Esophagus squamous epithelium (tissue), 5 donors: ENCODE results near the gene C1GALT1C1L. TPM values are rescaled to one million over a fixed set of nuclear protein-coding genes. Genes with fewer than 3 reads are reported as not detected.
"Not testable (repeated sequence)": the region's sequence is repeated elsewhere in the genome, so short reads cannot be mapped to it uniquely, and the experiment has no call there.

Experiments used
- DNase-seq: peaks from one replicate; lab custom pipeline; 2025; lab: John Stamatoyannopoulos, UW
- H3K27ac ChIP-seq, 4 donors: fragments of 200-600 bp; sonication (generic); one replicate each; pipeline ENCODE4 v1.5.1; 2016 to 2019; ENCODE audit warnings: mild to moderate bottlenecking in 1 of 4
- H3K27me3 ChIP-seq, 4 donors: fragments of 200-600 bp; sonication (generic); 1 replicate in 3 of 4; 2 replicates in 1 of 4; pipeline versions ENCODE4 v1.5.1 to v1.6.0; 2017 to 2021; ENCODE audit warnings: antibody characterized with exemption in 1 of 4
- H3K36me3 ChIP-seq, 3 donors: fragments of 200-600 bp; sonication (generic); one replicate each; pipeline ENCODE4 v1.5.1; 2016 to 2019
- H3K4me1 ChIP-seq, 3 donors: fragments of 200-600 bp; sonication (generic); one replicate each; pipeline ENCODE4 v1.5.1; 2017 to 2019
- H3K4me3 ChIP-seq, 4 donors: fragments of 200-600 bp; sonication (generic); 1 replicate in 3 of 4; 2 replicates in 1 of 4; pipeline ENCODE4 v1.5.1; 2016 to 2019; ENCODE audit warnings: mild to moderate bottlenecking in 2 of 4, moderate library complexity in 1 of 4
- H3K9me3 ChIP-seq, 3 donors: fragments of 200-600 bp; sonication (generic); one replicate each; pipeline ENCODE4 v1.5.1; 2016 to 2019
- CTCF ChIP-seq, 6 experiments: fragments of 450-650 bp in 4 of 6; fragments of 200-600 bp in 2 of 6; sonication (generic) in 2 of 6; IDR thresholded peaks; one replicate each; pipeline ENCODE4 v1.5.1; 2016 to 2019; ENCODE audit warnings: antibody characterized with exemption in 6 of 6, mild to moderate bottlenecking in 4 of 6, moderate library complexity in 4 of 6
- POLR2A ChIP-seq, 4 donors: fragments of 450-650 bp; IDR thresholded peaks; one replicate each; pipeline ENCODE4 v1.6.1; 2017; ENCODE audit warnings: antibody characterized with exemption in 4 of 4, mild to moderate bottlenecking in 4 of 4, moderate library complexity in 3 of 4
- WGBS, 2 donors: methylation state at CpG; one replicate each; pipeline ENCODE4 v1.1.5; 2018; 5-methylcytosine and 5-hydroxymethylcytosine counted together
- intact Hi-C: fragments of 100-400 bp; cut with DNase I; formaldehyde crosslinking; loops from one replicate; pipeline ENCODE4 v1.15.0; 2022
- total RNA-seq, 4 donors: library from RNA; depleted of rRNA; stranded (reverse); fragments of >200 nt; gene quantifications; one replicate each; pipeline ENCODE4 v1.1.0, GENCODE V29; 2016
- donor health status: DM: yes; HTN: yes; CAD: no.

C1GALT1C1L gene
- total RNA-seq, 4 donors from 2014 or later: 0.38 TPM; not detected in 3

- TF ChIP-seq POLR2A (IDR thresholded peaks at IDR 0.05) (no peak), CTCF (IDR thresholded peaks at IDR 0.05) (no peak)
- peaks cover 0 to 17% (median 0%) of the 10 kb centered on the region in 3 donors for H3K36me3 ChIP-seq
- H3K4me1 ChIP-seq: no peaks in the 10 kb centered on the region
- no peaks in the 10 kb centered on the region for H3K9me3 ChIP-seq
- intact Hi-C loops: no loop called here
- H3K27me3 ChIP-seq: no peaks in the 10 kb centered on the region
- no peak overlapping the region for H3K27ac ChIP-seq
- no peak overlapping the region for H3K4me3 ChIP-seq
- no peak for DNase-seq
- WGBS, 2 donors: 83 to 85% methylated on average over 6 of the region's 6 CpGs
These were observed 31.9 kb upstream of the C1GALT1C1L start for GRCh38 chr2:43708178-43708577.

GRCh38 chr2:43707255-43708015, 31.2 kb upstream of the C1GALT1C1L start:
- peaks cover 0 to 17% (median 0%) of the 10 kb centered on the region in 3 donors for H3K36me3 ChIP-seq
- no peak for TF ChIP-seq CTCF (IDR thresholded peaks at IDR 0.05)
- no peak for TF ChIP-seq POLR2A (IDR thresholded peaks at IDR 0.05)
- intact Hi-C loops: no loop called here
- WGBS, 2 donors: 41 to 57% methylated on average over 7 of the region's 7 CpGs
- no peaks in the 10 kb centered on the region for H3K27me3 ChIP-seq
- no peak for DNase-seq
- no peak overlapping the region for H3K27ac ChIP-seq
- H3K9me3 ChIP-seq: no peaks in the 10 kb centered on the region
- H3K4me1 ChIP-seq: no peaks in the 10 kb centered on the region
- no peak overlapping the region for H3K4me3 ChIP-seq

- Histone ChIP-seq H3K27ac (no peak overlapping the region), H3K4me1 (no peaks in the 10 kb centered on the region), H3K9me3 (no peaks in the 10 kb centered on the region), H3K36me3 (peaks cover 0 to 6% (median 0%) of the 10 kb centered on the region in 3 donors), H3K27me3 (no peaks in the 10 kb centered on the region), H3K4me3 (no peak overlapping the region)
- intact Hi-C loops: no loop called here
- TF ChIP-seq POLR2A (IDR thresholded peaks at IDR 0.05): no peak
- TF ChIP-seq CTCF (IDR thresholded peaks at IDR 0.05): no peak
- no peak for DNase-seq
These were observed 24.9 kb upstream of the C1GALT1C1L start for GRCh38 chr2:43701111-43701510.

GRCh38 chr2:43699761-43700160, 23.5 kb upstream of the C1GALT1C1L start:
- H3K27ac ChIP-seq: no peak overlapping the region
- H3K4me3 ChIP-seq: no peak overlapping the region
- 71 to 85% methylated on average over 3 of the region's 3 CpGs for WGBS, 2 donors
- no peaks in the 10 kb centered on the region for H3K27me3 ChIP-seq
- no peaks in the 10 kb centered on the region for H3K4me1 ChIP-seq
- no peaks in the 10 kb centered on the region for H3K9me3 ChIP-seq
- H3K36me3 ChIP-seq: peaks cover 0 to 15% (median 0%) of the 10 kb centered on the region in 3 donors
- TF ChIP-seq CTCF (IDR thresholded peaks at IDR 0.05) (no peak), POLR2A (IDR thresholded peaks at IDR 0.05) (no peak)
- DNase-seq: no peak
- intact Hi-C loops: no loop called here

- H3K27ac ChIP-seq, H3K4me1 ChIP-seq, DNase-seq, H3K9me3 ChIP-seq, intact Hi-C loops, H3K4me3 ChIP-seq, H3K27me3 ChIP-seq: not testable (repeated sequence)
- peaks cover 0 to 15% (median 0%) of the 10 kb centered on the region in 3 donors for H3K36me3 ChIP-seq
- WGBS, 2 donors: 84 to 92% methylated on average over 6 of the region's 6 CpGs
These were observed 21.9 kb upstream of the C1GALT1C1L start for GRCh38 chr2:43698140-43698539.
